ENCODE results near the gene CASS4. TPM values are rescaled to one million over a fixed set of nuclear protein-coding genes. Genes with fewer than 3 reads are reported as not detected.

Gene CASS4
- total RNA-seq, 2 experiments from 2014 or later, result 0.15 TPM; not detected in 1

- Histone ChIP-seq H3K4me3 (ENCODE audit: low read depth, low read length, poor library complexity, severe bottlenecking) (peak overlapping the region; percentile 37), H3K4me1 (ENCODE audit: insufficient read depth, low read length, poor library complexity, severe bottlenecking) (peaks cover 12% of the 10 kb centered on the region), H3K27ac (ENCODE audit: low read depth, low read length, poor library complexity, severe bottlenecking) (no peak overlapping the region)
Observed at GRCh38 chr20:56429502-56429901, 17.4 kb downstream of the CASS4 start.

GRCh38 chr20:56429941-56430340, 17.9 kb downstream of the CASS4 start:
- Histone ChIP-seq H3K9me3 (ENCODE audit: low read length) (no peaks in the 10 kb centered on the region), H3K36me3 (ENCODE audit: insufficient read depth, low read length) (no peaks in the 10 kb centered on the region), H4K20me1 (ENCODE audit: insufficient read depth, low read length) (no peaks in the 10 kb centered on the region), H3K79me2 (ENCODE audit: insufficient read depth, low read depth, low read length) (no peaks in the 10 kb centered on the region), H2AFZ (ENCODE audit: low read length) (peak overlapping the region; percentile 99), H3K27ac (ENCODE audit: low read depth, low read length, poor library complexity, severe bottlenecking) (no peak overlapping the region), H3K9me2 (ENCODE audit: insufficient read depth, low read length) (no peaks in the 10 kb centered on the region), H3K4me3 (ENCODE audit: low read depth, low read length, poor library complexity, severe bottlenecking) (peak overlapping the region; percentile 37), H3K4me2 (ENCODE audit: low read length) (peak overlapping the region; percentile 58), H3K4me1 (ENCODE audit: insufficient read depth, low read length, poor library complexity, severe bottlenecking) (peaks cover 12% of the 10 kb centered on the region)
- no TSS peak for BruUV-seq (replicated peaks)
- ChIA-PET CTCF (ENCODE audit: unreplicated experiment) (no interaction called here), POLR2A (no interaction called here)
- no peak for DNase-seq (ENCODE audit: low spot score)
- TF ChIP-seq CTCF (conservative IDR thresholded peaks at IDR 0.05; ENCODE audit: low read length), result no peak
- no peak for TF ChIP-seq EZH2phosphoT487 (IDR thresholded peaks at IDR 0.05; ENCODE audit: borderline replicate concordance, low read depth, low read length)
- intact Hi-C loops (cut with micrococcal nuclease; ENCODE audit: unreplicated experiment), result no loop called here

More at GRCh38 chr20:56429502-56429901, 17.4 kb downstream of the CASS4 start:
- no peak for DNase-seq (ENCODE audit: low spot score)
- Histone ChIP-seq H2AFZ (ENCODE audit: low read length) (peak overlapping the region; percentile 99), H3K9me2 (ENCODE audit: insufficient read depth, low read length) (no peaks in the 10 kb centered on the region), H4K20me1 (ENCODE audit: insufficient read depth, low read length) (no peaks in the 10 kb centered on the region), H3K79me2 (ENCODE audit: insufficient read depth, low read depth, low read length) (no peaks in the 10 kb centered on the region), H3K4me2 (ENCODE audit: low read length) (peak overlapping the region; percentile 58), H3K9me3 (ENCODE audit: low read length) (no peaks in the 10 kb centered on the region), H3K36me3 (ENCODE audit: insufficient read depth, low read length) (no peaks in the 10 kb centered on the region)
- ChIA-PET POLR2A (no interaction called here), CTCF (ENCODE audit: unreplicated experiment) (no interaction called here)
- intact Hi-C loops (cut with micrococcal nuclease; ENCODE audit: unreplicated experiment), result no loop called here
- TF ChIP-seq EZH2phosphoT487 (IDR thresholded peaks at IDR 0.05; ENCODE audit: borderline replicate concordance, low read depth, low read length) (no peak), CTCF (conservative IDR thresholded peaks at IDR 0.05; ENCODE audit: low read length) (no peak)
- BruUV-seq (replicated peaks), result no TSS peak

- no peak for DNase-seq (ENCODE audit: low spot score)
- H3K4me3 ChIP-seq (ENCODE audit: low read depth, low read length, poor library complexity, severe bottlenecking), result no peak overlapping the region
- no peak for TF ChIP-seq CTCF (conservative IDR thresholded peaks at IDR 0.05; ENCODE audit: low read length)
- TF ChIP-seq EZH2phosphoT487 (IDR thresholded peaks at IDR 0.05; ENCODE audit: borderline replicate concordance, low read depth, low read length), result no peak
- intact Hi-C loops (cut with micrococcal nuclease; ENCODE audit: unreplicated experiment), result no loop called here
- no peaks in the 10 kb centered on the region for H3K9me3 ChIP-seq (ENCODE audit: low read length)
- no peaks in the 10 kb centered on the region for H3K36me3 ChIP-seq (ENCODE audit: insufficient read depth, low read length)
- H2AFZ ChIP-seq (ENCODE audit: low read length), result peak overlapping the region; percentile 99; the same call in 1 of the 2 replicates
- BruUV-seq (replicated peaks), result no TSS peak
- no peaks in the 10 kb centered on the region for H4K20me1 ChIP-seq (ENCODE audit: insufficient read depth, low read length)
- ChIA-PET POLR2A (interaction anchor here (0.6 kb wide), 1 partner anchor 208 kb away, joined by 4 read pairs; no protein-coding TSS in a partner anchor), CTCF (ENCODE audit: unreplicated experiment) (no interaction called here)
- no peaks in the 10 kb centered on the region for H3K79me2 ChIP-seq (ENCODE audit: insufficient read depth, low read depth, low read length)
- H3K9me2 ChIP-seq (ENCODE audit: insufficient read depth, low read length), result no peaks in the 10 kb centered on the region
- H3K4me2 ChIP-seq (ENCODE audit: low read length), result no peak overlapping the region
- peaks cover 12% of the 10 kb centered on the region for H3K4me1 ChIP-seq (ENCODE audit: insufficient read depth, low read length, poor library complexity, severe bottlenecking)
- H3K27ac ChIP-seq (ENCODE audit: low read depth, low read length, poor library complexity, severe bottlenecking), result no peak overlapping the region
Observed at GRCh38 chr20:56430461-56430860, 18.4 kb downstream of the CASS4 start.
